MM.1S (cell line): ENCODE results near the gene TMEM63B.

ENCODE experiments used
- DNase-seq: peaks from one replicate; pipeline ENCODE4 v3.0.0-alpha.2; 2015
- H2AFZ ChIP-seq: fragments of 300-600 bp; sonication (generic); 2 replicates; pipeline ENCODE4 v1.6.0; 2016; ENCODE audit warnings: antibody characterized with exemption, low read length
- H3F3A ChIP-seq: fragments of 300-600 bp; sonication (generic); 2 replicates; pipeline ENCODE4 v1.6.1; 2016; ENCODE audit warnings: mild to moderate bottlenecking, antibody characterized with exemption, low read length, moderate library complexity, mixed read lengths; ENCODE audit not compliant: insufficient read depth
- H3K27ac ChIP-seq: fragments of 300-600 bp; sonication (generic); 2 replicates; pipeline ENCODE4 v1.5.1; 2016; ENCODE audit warnings: mild to moderate bottlenecking, low read length
- H3K27me3 ChIP-seq: fragments of 300-600 bp; sonication (generic); replicated peaks from 2 replicates; pipeline ENCODE4 v1.6.0; 2016; ENCODE audit warnings: low read length; ENCODE audit not compliant: insufficient read depth
- H3K36me3 ChIP-seq: fragments of 300-600 bp; sonication (generic); replicated peaks from 2 replicates; pipeline ENCODE4 v1.6.1; 2016; ENCODE audit warnings: mild to moderate bottlenecking, low read length, mixed read lengths; ENCODE audit not compliant: insufficient read depth
- H3K4me1 ChIP-seq: fragments of 300-600 bp; sonication (generic); 2 replicates; pipeline ENCODE4 v1.6.1; 2016; ENCODE audit warnings: low read length, mixed read lengths
- H3K4me2 ChIP-seq: fragments of 300-600 bp; sonication (generic); 2 replicates; pipeline ENCODE4 v1.6.0; 2016; ENCODE audit warnings: low read depth, low read length
- H3K4me3 ChIP-seq: fragments of 300-600 bp; sonication (generic); 2 replicates; pipeline ENCODE4 v1.5.1; 2016; ENCODE audit warnings: low read length, mixed read lengths
- H3K79me2 ChIP-seq: fragments of 300-600 bp; sonication (generic); 2 replicates; pipeline ENCODE4 v1.6.1; 2016; ENCODE audit warnings: mixed run types, low read length, mixed read lengths
- H3K9ac ChIP-seq: fragments of 300-600 bp; sonication (generic); 2 replicates; pipeline ENCODE4 v1.6.1; 2016; ENCODE audit warnings: low read length, mixed read lengths
- H3K9me2 ChIP-seq: fragments of 300-600 bp; sonication (generic); replicated peaks from 2 replicates; pipeline ENCODE4 v1.6.1; 2016; ENCODE audit warnings: mild to moderate bottlenecking, low read length, mixed read lengths; ENCODE audit not compliant: insufficient read depth
- H3K9me3 ChIP-seq: fragments of 300-600 bp; sonication (generic); replicated peaks from 2 replicates; pipeline ENCODE4 v1.6.1; 2016; ENCODE audit warnings: mild to moderate bottlenecking, low read length, mixed read lengths; ENCODE audit not compliant: insufficient read depth
- H4K20me1 ChIP-seq: fragments of 300-600 bp; sonication (generic); 2 replicates; pipeline ENCODE4 v1.6.1; 2016; ENCODE audit warnings: mild to moderate bottlenecking, low read length, moderate library complexity, mixed read lengths; ENCODE audit not compliant: insufficient read depth
- CTCF ChIP-seq: fragments of 300-600 bp; sonication (generic); IDR thresholded peaks from 2 replicates; pipeline ENCODE4 v1.5.1; 2016; ENCODE audit warnings: antibody characterized with exemption, low read length, mixed read lengths
- EZH2 ChIP-seq: fragments of 300-600 bp; sonication (generic); optimal IDR thresholded peaks from 2 replicates; pipeline ENCODE3; 2017; ENCODE audit warnings: low read depth, mild to moderate bottlenecking, antibody characterized with exemption, low read length, mixed read lengths
- EZH2phosphoT487 ChIP-seq: fragments of 300-600 bp; sonication (generic); IDR thresholded peaks from 2 replicates; pipeline ENCODE4 v1.6.1; 2018; ENCODE audit warnings: antibody characterized with exemption, low read length

The TMEM63B gene

GRCh38 chr6:44166591-44167184 is 39.3 kb downstream of the TMEM63B start:
- H4K20me1 ChIP-seq = no peaks in the 10 kb centered on the region
- no peaks in the 10 kb centered on the region; the same call in none of the 2 replicates for H3K27me3 ChIP-seq
- H3K36me3 ChIP-seq = no peaks in the 10 kb centered on the region
- H3K9me2 ChIP-seq = no peaks in the 10 kb centered on the region
- H3K9me3 ChIP-seq = no peaks in the 10 kb centered on the region
- H3K4me1 ChIP-seq = no peaks in the 10 kb centered on the region
- no peak for TF ChIP-seq EZH2
- TF ChIP-seq CTCF = no peak
- TF ChIP-seq EZH2phosphoT487 = no peak
- no peak overlapping the region for H3K4me2 ChIP-seq
- H3F3A ChIP-seq = no peaks in the 10 kb centered on the region
- H3K4me3 ChIP-seq = no peak overlapping the region
- H2AFZ ChIP-seq = no peak overlapping the region
- H3K9ac ChIP-seq = no peak overlapping the region
- no peaks in the 10 kb centered on the region for H3K79me2 ChIP-seq
- no peak overlapping the region for H3K27ac ChIP-seq
- no peak for DNase-seq

GRCh38 chr6:44167567-44167966 is 40.2 kb downstream of the TMEM63B start:
- no peak overlapping the region for H3K4me2 ChIP-seq
- TF ChIP-seq CTCF = no peak
- no peak for TF ChIP-seq EZH2phosphoT487
- no peak for TF ChIP-seq EZH2
- no peak for DNase-seq

GRCh38 chr6:44169154-44169553 is 41.8 kb downstream of the TMEM63B start:
- Histone ChIP-seq H3K4me1 (no peaks in the 10 kb centered on the region), H3K36me3 (no peaks in the 10 kb centered on the region), H3F3A (no peaks in the 10 kb centered on the region), H3K27me3 (no peaks in the 10 kb centered on the region; the same call in none of the 2 replicates), H3K27ac (no peak overlapping the region), H3K4me3 (no peak overlapping the region), H4K20me1 (no peaks in the 10 kb centered on the region), H3K9ac (no peak overlapping the region), H3K79me2 (no peaks in the 10 kb centered on the region), H3K9me3 (no peaks in the 10 kb centered on the region), H3K9me2 (no peaks in the 10 kb centered on the region), H2AFZ (no peak overlapping the region), H3K4me2 (no peak overlapping the region)
- TF ChIP-seq EZH2phosphoT487 = no peak
- no peak for TF ChIP-seq EZH2
- TF ChIP-seq CTCF = no peak
- no peak for DNase-seq

More at GRCh38 chr6:44167567-44167966, 40.2 kb downstream of the TMEM63B start:
- H3K9me2 ChIP-seq = no peaks in the 10 kb centered on the region
- no peaks in the 10 kb centered on the region for H3K4me1 ChIP-seq
- no peaks in the 10 kb centered on the region for H3K36me3 ChIP-seq
- H3K27me3 ChIP-seq = no peaks in the 10 kb centered on the region; the same call in none of the 2 replicates
- H2AFZ ChIP-seq = no peak overlapping the region
- no peak overlapping the region for H3K9ac ChIP-seq
- H3K9me3 ChIP-seq = no peaks in the 10 kb centered on the region
- H3K4me3 ChIP-seq = no peak overlapping the region
- no peaks in the 10 kb centered on the region for H3K79me2 ChIP-seq
- H3K27ac ChIP-seq = no peak overlapping the region
- H3F3A ChIP-seq = no peaks in the 10 kb centered on the region
- H4K20me1 ChIP-seq = no peaks in the 10 kb centered on the region
